K562 (cell line): ENCODE data around the gene UBXN1. TPM values are rescaled to one million over a fixed set of nuclear protein-coding genes. Genes with fewer than 3 reads are reported as not detected.

Source experiments
- BCLAF1 ChIP-seq, 2 experiments: fragments of 450-650 bp in 1 of 2; IDR thresholded peaks; 2 replicates each; pipeline ENCODE4 v1.6.1; 2011 to 2017; ENCODE audit warnings: low read depth in 2 of 2, antibody characterized with exemption in 1 of 2, borderline replicate concordance in 1 of 2, low read length in 1 of 2, mild to moderate bottlenecking in 1 of 2, mixed read lengths in 1 of 2; ENCODE audit not compliant: control insufficient read depth in 1 of 2
- BRF2 ChIP-seq: IDR thresholded peaks from 3 replicates; pipeline ENCODE4 v1.6.1; 2011; ENCODE audit warnings: borderline replicate concordance, mild to moderate bottlenecking; ENCODE audit not compliant: insufficient read length, insufficient read depth
- FOXK2 ChIP-seq, 2 experiments: fragments of 450-650 bp; IDR thresholded peaks in 1 of 2; conservative IDR thresholded peaks in 1 of 2; 2 replicates each; pipeline ENCODE4 v1.6.1; 2016; ENCODE audit warnings: low read depth in 2 of 2, mild to moderate bottlenecking in 1 of 2
- MAX ChIP-seq: sonication (generic); formaldehyde crosslinking; IDR thresholded peaks from 2 replicates; pipeline ENCODE4 v1.9.0; 2022; ENCODE audit warnings: mild to moderate bottlenecking, missing genetic modification reagents
- MGA ChIP-seq: fragments of 450-650 bp; IDR thresholded peaks from 2 replicates; pipeline ENCODE4 v1.6.1; 2016; ENCODE audit warnings: mild to moderate bottlenecking, moderate library complexity
- MTA3 ChIP-seq: fragments of 450-650 bp; formaldehyde crosslinking; IDR thresholded peaks from 2 replicates; pipeline ENCODE4 v1.6.1; 2017; ENCODE audit warnings: mild to moderate bottlenecking, borderline replicate concordance
- POLR2G ChIP-seq: fragments of 200-400 bp; formaldehyde crosslinking; IDR thresholded peaks from 2 replicates; pipeline ENCODE4 v1.6.1; 2017; ENCODE audit warnings: low read depth, mild to moderate bottlenecking, antibody characterized with exemption, low read length, moderate library complexity
- ZBTB1 ChIP-seq: sonication (generic); formaldehyde crosslinking; IDR thresholded peaks from 2 replicates; pipeline ENCODE4 v1.8.1; 2023; ENCODE audit warnings: missing genetic modification reagents, low read depth, mild to moderate bottlenecking, borderline replicate concordance
- polyA plus RNA-seq, 8 experiments: library from polyadenylated mRNA; depleted of rRNA in 4 of 8; stranded (reverse) in 5 of 8; unstranded in 3 of 8; fragments of >200 nt; fragmentation: Nextera tagmentation in 2 of 8; fragmentation: Illumina TruSeq in 1 of 8; extraction: Ambion mirVana in 2 of 8; extraction: Trizol in 1 of 8; gene quantifications; 2 replicates each; pipeline versions ENCODE4 v1.2.1 to v1.2.3, GENCODE V29; 2011 to 2014; ENCODE audit warnings: inconsistent platforms in 1 of 8, missing spikeins in 1 of 8
- total RNA-seq, 7 experiments: library from RNA; depleted of rRNA in 6 of 7; stranded (reverse); fragments of >200 nt in 6 of 7; fragmentation: Illumina TruSeq in 2 of 7; extraction: Trizol in 2 of 7; gene quantifications; 2 replicates each; pipeline versions ENCODE4 v1.2.1 to v1.2.3, GENCODE V29; 2011 to 2021; ENCODE audit warnings: low replicate concordance in 1 of 7

The UBXN1 gene
- total and polyA plus RNA-seq, 9 of the 15 experiments (the other 6 are each of a cell fraction or from before 2014, with no cell fraction given), result 4.8 to 263 (median 99.7) TPM

GRCh38 chr11:62727165-62727871 lies 48.4 kb upstream of the UBXN1 start, which contains the start of gene HNRNPUL2 (continued):
- TF ChIP-seq BCLAF1 (IDR thresholded peaks at IDR 0.05; ENCODE audit: borderline replicate concordance in 1 of 2, control insufficient read depth in 1 of 2, low read depth in 2 of 2, low read length in 1 of 2) (0 out of 4 replicates have a peak, but pooled peaks of 1 of the 2 experiments have one; percentile 57), ZBTB1 (CRISPR knock-in tag) (peak; percentile 35; the same call in 1 of the 2 replicates), MTA3 (peak; percentile 88; the same call in 1 of the 2 replicates), POLR2G (peak; percentile 98), MAX (CRISPR knock-in tag) (peak; percentile 89), BRF2 (no peak), MGA (peak; percentile 97), FOXK2 (conservative IDR thresholded peaks at IDR 0.05 in 1 of 2, IDR thresholded peaks at IDR 0.05 in 1 of 2; ENCODE audit: low read depth in 2 of 2) (no peak; a peak in 1 of 4 replicates)
